IMR-90 (cell line): Measurements from ENCODE around the gene SH2D4B. TPM values are rescaled to one million over a fixed set of nuclear protein-coding genes. Genes with fewer than 3 reads are reported as not detected.

ENCODE experiments used
- ATAC-seq: fragments of 200-7000 bp; cut with Tn5 transposase; 2 replicates; pipeline ENCODE4 v1.9.1; 2020; ENCODE audit warnings: low read depth, mild to moderate bottlenecking, moderate library complexity
- BruUV-seq: library from RNA; stranded (reverse); fragments of 400-500 nt; replicated peaks from 2 replicates; lab custom pipeline; 2021; lab: Mats Ljungman, UMichigan
- CTCF ChIA-PET: fragments of 300-600 bp; formaldehyde crosslinking; extraction: SDS; loops from one replicate; lab custom pipeline; 2021; ENCODE audit warnings: antibody characterized with exemption; lab: Yijun Ruan, JAX
- POLR2A ChIA-PET: fragments of 300-600 bp; sonication (Branson Sonifier 250); formaldehyde crosslinking; loops from one replicate; lab custom pipeline; 2022; ENCODE audit warnings: antibody characterized with exemption; ENCODE audit not compliant: unreplicated experiment; lab: Charles Lee
- DNase-seq: peaks from one replicate; pipeline ENCODE4 v3.0.0; 2013
- H2AFZ ChIP-seq: replicated peaks from 2 replicates; pipeline ENCODE3; 2013; ENCODE audit warnings: low read length, mild to moderate bottlenecking; ENCODE audit not compliant: poor library complexity
- H2AK5ac ChIP-seq: 2 replicates; pipeline ENCODE4 v1.6.1; 2013; ENCODE audit warnings: low read depth, low read length, inconsistent platforms
- H2AK9ac ChIP-seq: replicated peaks from 2 replicates; pipeline ENCODE3; 2013; ENCODE audit warnings: mild to moderate bottlenecking, low read depth, low read length, moderate library complexity; ENCODE audit not compliant: poor library complexity
- H2BK120ac ChIP-seq: 2 replicates; pipeline ENCODE4 v1.6.1; 2013; ENCODE audit warnings: low read depth, low read length, inconsistent platforms
- H2BK15ac ChIP-seq: 3 replicates; pipeline ENCODE4 v1.6.1; 2013; ENCODE audit warnings: low read depth, low read length, inconsistent platforms
- H2BK20ac ChIP-seq: 2 replicates; pipeline ENCODE4 v1.6.1; 2013; ENCODE audit warnings: low read depth, mild to moderate bottlenecking, inconsistent platforms, low read length, moderate library complexity
- H2BK5ac ChIP-seq: 2 replicates; pipeline ENCODE4 v1.6.1; 2013; ENCODE audit warnings: mild to moderate bottlenecking, low read depth, low read length, inconsistent platforms; ENCODE audit not compliant: poor library complexity, severe bottlenecking
- H3K14ac ChIP-seq: replicated peaks from 2 replicates; pipeline ENCODE4 v1.6.1; 2013; ENCODE audit warnings: low read depth, low read length, inconsistent platforms
- H3K18ac ChIP-seq: 2 replicates; pipeline ENCODE4 v1.6.1; 2013; ENCODE audit warnings: low read depth, low read length, control low read depth
- H3K23ac ChIP-seq: 2 replicates; pipeline ENCODE4 v1.6.1; 2013; ENCODE audit warnings: low read depth, low read length, inconsistent platforms
- H3K27ac ChIP-seq: 2 replicates; pipeline ENCODE4 v1.5.1; 2013; ENCODE audit warnings: mild to moderate bottlenecking, control low read depth, low read length; ENCODE audit not compliant: insufficient read depth
- H3K27me3 ChIP-seq: 2 replicates; pipeline ENCODE4 v1.6.1; 2013; ENCODE audit warnings: low read length; ENCODE audit not compliant: control insufficient read depth, insufficient read depth
- H3K36me3 ChIP-seq: 2 replicates; pipeline ENCODE4 v1.6.1; 2013; ENCODE audit warnings: low read length, mixed read lengths; ENCODE audit not compliant: control insufficient read depth, insufficient read depth
- H3K4ac ChIP-seq: 2 replicates; pipeline ENCODE4 v1.6.1; 2013; ENCODE audit warnings: low read depth, low read length, inconsistent platforms
- H3K4me1 ChIP-seq: 2 replicates; pipeline ENCODE4 v1.6.1; 2013; ENCODE audit warnings: low read length, mixed read lengths; ENCODE audit not compliant: control insufficient read depth, insufficient read depth
- H3K4me2 ChIP-seq: 2 replicates; pipeline ENCODE4 v1.6.1; 2013; ENCODE audit warnings: low read depth, mild to moderate bottlenecking, control low read depth, low read length, moderate library complexity
- H3K4me3 ChIP-seq: 2 replicates; pipeline ENCODE4 v1.5.1; 2013; ENCODE audit warnings: low read depth, mild to moderate bottlenecking, control low read depth, low read length, moderate library complexity; ENCODE audit not compliant: insufficient read depth
- H3K56ac ChIP-seq: 2 replicates; pipeline ENCODE4 v1.6.1; 2013; ENCODE audit warnings: low read length, inconsistent platforms; ENCODE audit not compliant: insufficient read depth; ENCODE audit errors: extremely low read depth
- H3K79me1 ChIP-seq, 2 experiments: 2 replicates each; pipeline ENCODE4 v1.6.1; 2013; ENCODE audit warnings: low read length in 2 of 2, inconsistent platforms in 1 of 2, low read depth in 1 of 2
- H3K9ac ChIP-seq: 2 replicates; pipeline ENCODE4 v1.6.1; 2013; ENCODE audit warnings: low read depth, low read length, control low read depth
- H3K9me1 ChIP-seq: 2 replicates; pipeline ENCODE4 v1.6.1; 2013; ENCODE audit warnings: low read length, inconsistent platforms; ENCODE audit not compliant: insufficient read depth
- H3K9me3 ChIP-seq: 2 replicates; pipeline ENCODE4 v1.6.1; 2013; ENCODE audit warnings: low read length; ENCODE audit not compliant: control insufficient read depth, insufficient read depth
- H4K20me1 ChIP-seq: 2 replicates; pipeline ENCODE4 v1.6.1; 2013; ENCODE audit warnings: low read length, inconsistent platforms; ENCODE audit not compliant: insufficient read depth
- H4K5ac ChIP-seq: 2 replicates; pipeline ENCODE4 v1.6.1; 2013; ENCODE audit warnings: mild to moderate bottlenecking, low read depth, low read length, control low read depth
- H4K8ac ChIP-seq, 2 experiments: 2 replicates each; pipeline ENCODE4 v1.6.1; 2013; ENCODE audit warnings: low read depth in 2 of 2, low read length in 2 of 2, control low read depth in 1 of 2, inconsistent platforms in 1 of 2
- H4K91ac ChIP-seq: 2 replicates; pipeline ENCODE4 v1.6.1; 2013; ENCODE audit warnings: low read depth, low read length, inconsistent platforms; ENCODE audit not compliant: insufficient read depth
- BHLHE40 ChIP-seq: fragments of 150-350 bp; IDR thresholded peaks from 2 replicates; pipeline ENCODE4 v1.6.1; 2016; ENCODE audit warnings: mild to moderate bottlenecking, low read depth, low read length
- CEBPB ChIP-seq: IDR thresholded peaks from 2 replicates; pipeline ENCODE4 v1.6.1; 2012; ENCODE audit warnings: low read depth, low read length, improper control_type of control experiment
- CHD1 ChIP-seq: IDR thresholded peaks from 2 replicates; pipeline ENCODE4 v1.6.1; 2012; ENCODE audit warnings: low read depth, low read length, improper control_type of control experiment
- CTCF ChIP-seq: conservative IDR thresholded peaks from 2 replicates; pipeline ENCODE4 v1.5.1; 2012; ENCODE audit warnings: mild to moderate bottlenecking, low read depth, low read length, improper control_type of control experiment
- FOS ChIP-seq: fragments of 150-350 bp; IDR thresholded peaks from 2 replicates; pipeline ENCODE4 v1.6.1; 2016; ENCODE audit warnings: low read depth, low read length
- MAFK ChIP-seq: IDR thresholded peaks from 2 replicates; pipeline ENCODE4 v1.6.1; 2012; ENCODE audit warnings: low read depth, low read length, improper control_type of control experiment
- MXI1 ChIP-seq: IDR thresholded peaks from 2 replicates; pipeline ENCODE4 v1.6.1; 2012; ENCODE audit warnings: low read depth, mild to moderate bottlenecking, low read length, moderate library complexity, borderline replicate concordance
- POLR2A ChIP-seq: IDR thresholded peaks from 2 replicates; pipeline ENCODE4 v1.6.1; 2012; ENCODE audit warnings: mild to moderate bottlenecking, low read depth, low read length
- RFX5 ChIP-seq: IDR thresholded peaks from 2 replicates; pipeline ENCODE4 v1.8.0; 2012; ENCODE audit warnings: low read depth, mild to moderate bottlenecking, low read length, moderate library complexity
- SMC3 ChIP-seq: fragments of 150-350 bp; IDR thresholded peaks from 2 replicates; pipeline ENCODE4 v1.6.1; 2016; ENCODE audit warnings: low read depth, mild to moderate bottlenecking, antibody characterized with exemption, low read length, moderate library complexity
- WGBS, 2 experiments: methylation state at CpG; one replicate each; pipeline versions ENCODE4 v1.1.5 to v1.1.7; 2013; ENCODE audit warnings: missing lambda C conversion rate in 2 of 2; ENCODE audit not compliant: insufficient read length in 1 of 2; ENCODE audit errors: extremely low coverage in 2 of 2; 5-methylcytosine and 5-hydroxymethylcytosine counted together
- dilution Hi-C: fragments of 300-500 bp; cut with HindIII; formaldehyde crosslinking; loops from one replicate; pipeline ENCODE4 v1.14.3; 2018; ENCODE audit warnings: low sequenced_read_pairs; ENCODE audit not compliant: unreplicated experiment
- in situ Hi-C: fragments of 300-500 bp; cut with MboI; formaldehyde crosslinking; loops from 3 replicates; pipeline ENCODE4 v1.14.3; 2019; ENCODE audit warnings: low sequenced_read_pairs, inconsistent platforms, mixed read lengths
- intact Hi-C: fragments of 100-400 bp; cut with micrococcal nuclease; formaldehyde crosslinking; loops from 2 replicates; pipeline ENCODE4 v1.10.0; 2022
- polyA plus RNA-seq, 3 experiments: library from polyadenylated mRNA; depleted of rRNA; stranded (reverse); fragments of >200 nt; gene quantifications; 2 replicates each; pipeline ENCODE4 v1.2.3, GENCODE V29; 2012; ENCODE audit warnings: low replicate concordance in 1 of 3
- total RNA-seq: library from RNA; depleted of rRNA; stranded (reverse); fragments of >200 nt; gene quantifications from 2 replicates; pipeline ENCODE4 v1.2.3, GENCODE V29; 2012
- TF ChIP-seq, protein P1 (sequence below): fragments of 150-350 bp; IDR thresholded peaks from 2 replicates; pipeline ENCODE4 v1.6.1; 2016; ENCODE audit warnings: low read depth, mild to moderate bottlenecking, low read length, moderate library complexity, borderline replicate concordance

SH2D4B gene
- total and polyA plus RNA-seq, 2 of the 4 experiments (the other 2 are of a cell fraction) = not detected

DNA sequence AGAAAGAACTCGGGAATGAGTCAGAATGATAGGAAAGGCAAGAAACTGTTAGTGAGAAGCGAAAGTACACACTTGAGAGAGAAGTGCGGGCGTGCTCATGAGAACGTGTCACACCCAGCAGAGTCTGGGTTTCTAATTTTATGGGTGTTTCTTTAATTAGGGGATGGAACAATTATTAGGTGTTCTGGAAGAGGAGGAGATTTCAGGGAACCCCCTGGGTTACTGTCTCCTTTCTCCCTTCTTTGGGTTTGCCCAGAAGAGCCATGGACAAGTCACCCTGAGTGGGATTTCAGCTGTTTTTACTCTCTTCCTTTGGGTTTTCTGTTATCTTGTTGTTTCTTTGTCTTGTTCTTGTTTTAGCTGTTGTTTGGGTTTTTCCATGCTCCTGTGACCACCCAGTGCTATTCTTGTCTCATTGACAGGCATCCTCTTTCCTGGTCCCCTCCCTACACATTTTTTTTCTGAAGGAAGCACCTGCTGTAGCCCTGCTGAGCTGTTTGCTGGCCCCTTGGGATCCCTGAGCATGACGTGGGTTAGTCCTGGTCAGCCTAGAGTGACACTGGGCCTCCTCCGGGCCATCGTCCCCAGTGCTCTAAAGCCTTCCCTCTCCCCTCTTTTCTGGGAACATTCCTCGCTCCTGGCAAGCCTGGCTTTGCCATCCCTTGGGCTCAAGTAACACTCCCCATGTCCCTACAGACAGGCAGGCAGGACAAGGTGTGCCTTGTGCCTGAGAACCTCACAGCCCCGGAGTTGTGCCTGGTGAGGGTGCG, 3.5 kb downstream of the SH2D4B start:
- Histone ChIP-seq H3K4me2 (no peak overlapping the region), H4K20me1 (no peaks in the 10 kb centered on the region), H3K27me3 (peaks cover 11% of the 10 kb centered on the region), H3K18ac (no peak overlapping the region), H2BK20ac (no peak overlapping the region), H2AK9ac (no peak overlapping the region), H3K9ac (no peak overlapping the region), H4K8ac (no peak overlapping the region), H2BK5ac (no peak overlapping the region), H3K4ac (no peak overlapping the region), H4K91ac (no peak overlapping the region), H3K9me3 (no peaks in the 10 kb centered on the region), H3K14ac (no peak overlapping the region), H3K36me3 (no peaks in the 10 kb centered on the region), H2BK120ac (no peak overlapping the region), H3K79me1 (no peaks in the 10 kb centered on the region), H3K4me1 (no peaks in the 10 kb centered on the region), H3K4me3 (no peak overlapping the region), H2AK5ac (no peak overlapping the region), H2AFZ (no peak overlapping the region), H2BK15ac (no peak overlapping the region), H3K56ac (no peak overlapping the region), H3K9me1 (no peaks in the 10 kb centered on the region), H3K23ac (no peak overlapping the region), H3K27ac (no peak overlapping the region), H4K5ac (no peak overlapping the region)
- dilution Hi-C loops = no loop called here
- CTCF ChIA-PET = interaction anchor here (0.9 kb wide), 1 partner anchor 44 kb away, joined by 3 read pairs; no protein-coding TSS in a partner anchor
- no peak for ATAC-seq
- intact Hi-C loops = no loop called here
- DNase-seq = no peak
- BruUV-seq = no TSS peak
- WGBS, 2 experiments = 25% methylated on average over 1 of the region's 11 CpGs; no CpG with 5 or more reads in 1 of the 2 experiments
- in situ Hi-C loops = no loop called here
- TF ChIP-seq POLR2A (no peak), CTCF (no peak), MAFK (no peak), CEBPB (no peak), SMC3 (no peak), RFX5 (no peak), MXI1 (no peak), BHLHE40 (no peak), CHD1 (no peak), FOS (no peak)
- TF ChIP-seq, protein P1, sequence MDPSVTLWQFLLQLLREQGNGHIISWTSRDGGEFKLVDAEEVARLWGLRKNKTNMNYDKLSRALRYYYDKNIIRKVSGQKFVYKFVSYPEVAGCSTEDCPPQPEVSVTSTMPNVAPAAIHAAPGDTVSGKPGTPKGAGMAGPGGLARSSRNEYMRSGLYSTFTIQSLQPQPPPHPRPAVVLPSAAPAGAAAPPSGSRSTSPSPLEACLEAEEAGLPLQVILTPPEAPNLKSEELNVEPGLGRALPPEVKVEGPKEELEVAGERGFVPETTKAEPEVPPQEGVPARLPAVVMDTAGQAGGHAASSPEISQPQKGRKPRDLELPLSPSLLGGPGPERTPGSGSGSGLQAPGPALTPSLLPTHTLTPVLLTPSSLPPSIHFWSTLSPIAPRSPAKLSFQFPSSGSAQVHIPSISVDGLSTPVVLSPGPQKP = no peak
- POLR2A ChIA-PET = no interaction called here
